Measurements from ENCODE around the gene TIE1. TPM values are rescaled to one million over a fixed set of nuclear protein-coding genes. Genes with fewer than 3 reads are reported as not detected.

The TIE1 gene
- total and polyA plus RNA-seq, 9 of the 15 experiments (the other 6 are each of a cell fraction or from before 2014, with no cell fraction given) = 0.07 to 0.49 (median 0.14) TPM; not detected in 4

DNA sequence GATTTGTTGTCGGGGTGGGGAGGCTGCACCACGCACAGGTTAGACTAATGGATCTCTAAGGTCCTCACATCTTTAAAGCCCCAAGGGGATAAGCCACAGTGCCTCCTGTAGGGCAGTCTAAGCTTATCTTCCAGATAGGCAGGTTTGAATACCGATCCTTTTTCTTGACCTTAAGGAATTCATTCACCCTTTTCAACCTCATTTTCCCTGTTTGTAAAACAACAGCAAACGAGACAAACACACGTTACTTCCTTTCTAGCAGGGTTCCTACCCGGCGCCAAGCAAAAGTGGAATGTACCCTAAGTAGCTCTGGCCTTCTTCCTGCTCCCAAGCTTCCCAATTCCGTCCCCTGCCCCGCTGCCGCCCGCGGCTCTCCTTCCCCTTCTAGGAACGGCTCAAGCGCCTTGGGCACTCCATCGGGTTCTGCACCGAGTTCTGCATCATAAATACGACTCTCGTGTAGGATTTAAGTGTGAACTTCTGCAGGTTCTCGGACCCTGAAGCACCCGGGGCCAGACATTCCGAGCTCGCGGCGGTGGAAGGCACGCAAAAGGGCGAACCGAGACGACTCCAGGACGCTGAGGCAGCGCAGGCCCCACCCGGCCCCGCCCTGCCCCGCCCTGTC lies 57.5 kb downstream of the TIE1 start (continued):
- TF ChIP-seq ESRRA (IDR thresholded peaks at IDR 0.05; ENCODE audit: borderline replicate concordance, low read depth) = 0 out of 2 replicates have a peak, but pooled peaks have one; percentile 24

DNA sequence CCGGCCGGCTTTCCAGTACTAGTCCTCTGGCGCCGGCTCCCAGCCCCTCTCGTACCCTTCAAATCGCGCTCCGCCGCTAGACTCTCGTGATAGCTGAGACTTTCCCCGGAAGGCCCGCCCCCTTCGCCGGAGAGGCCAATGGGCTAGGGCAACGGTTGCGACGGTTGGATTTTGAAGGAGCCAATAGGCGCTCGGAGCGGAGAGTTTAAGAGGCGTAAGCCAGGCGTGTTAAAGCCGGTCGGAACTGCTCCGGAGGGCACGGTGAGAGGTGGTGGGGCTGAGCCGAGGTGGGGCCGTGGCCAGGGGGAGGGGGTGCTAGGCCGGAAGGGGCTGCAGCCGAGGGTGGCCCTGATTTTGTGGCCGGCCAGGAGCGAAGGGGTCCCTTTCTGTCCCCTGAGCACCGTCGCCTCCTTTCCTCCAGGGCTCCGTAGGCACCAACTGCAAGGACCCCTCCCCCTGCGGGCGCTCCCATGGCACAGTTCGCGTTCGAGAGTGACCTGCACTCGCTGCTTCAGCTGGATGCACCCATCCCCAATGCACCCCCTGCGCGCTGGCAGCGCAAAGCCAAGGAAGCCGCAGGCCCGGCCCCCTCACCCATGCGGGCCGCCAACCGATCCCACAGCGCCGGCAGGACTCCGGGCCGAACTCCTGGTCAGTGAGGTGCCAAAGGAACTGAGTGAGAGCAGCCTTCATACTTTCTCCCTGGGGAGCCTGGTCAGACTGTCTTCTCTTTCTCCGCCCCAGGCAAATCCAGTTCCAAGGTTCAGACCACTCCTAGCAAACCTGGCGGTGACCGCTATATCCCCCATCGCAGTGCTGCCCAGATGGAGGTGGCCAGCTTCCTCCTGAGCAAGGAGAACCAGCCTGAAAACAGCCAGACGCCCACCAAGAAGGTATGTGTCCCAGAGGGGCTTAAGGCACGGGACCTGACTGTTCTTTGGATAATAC lies 58.2 kb downstream of the TIE1 start, which contains the start of gene CDC20:
Gene CDC20 (plus strand): TSS at position 236 of the 948 bp plus-strand sequence. CDS start 235 bp downstream, at position 471.
- WGBS (ENCODE audit: insufficient coverage, low coverage, missing lambda C conversion rate) = 1% methylated on average over 58 of the region's 59 CpGs
- TF ChIP-seq ETV1 (tag; conservative IDR thresholded peaks at IDR 0.05; ENCODE audit: low read depth) = peak; percentile 50
- TF ChIP-seq HDAC3 (IDR thresholded peaks at IDR 0.05; ENCODE audit: borderline replicate concordance, partially characterized antibody) = peak; percentile 28
- TF ChIP-seq, protein P1, sequence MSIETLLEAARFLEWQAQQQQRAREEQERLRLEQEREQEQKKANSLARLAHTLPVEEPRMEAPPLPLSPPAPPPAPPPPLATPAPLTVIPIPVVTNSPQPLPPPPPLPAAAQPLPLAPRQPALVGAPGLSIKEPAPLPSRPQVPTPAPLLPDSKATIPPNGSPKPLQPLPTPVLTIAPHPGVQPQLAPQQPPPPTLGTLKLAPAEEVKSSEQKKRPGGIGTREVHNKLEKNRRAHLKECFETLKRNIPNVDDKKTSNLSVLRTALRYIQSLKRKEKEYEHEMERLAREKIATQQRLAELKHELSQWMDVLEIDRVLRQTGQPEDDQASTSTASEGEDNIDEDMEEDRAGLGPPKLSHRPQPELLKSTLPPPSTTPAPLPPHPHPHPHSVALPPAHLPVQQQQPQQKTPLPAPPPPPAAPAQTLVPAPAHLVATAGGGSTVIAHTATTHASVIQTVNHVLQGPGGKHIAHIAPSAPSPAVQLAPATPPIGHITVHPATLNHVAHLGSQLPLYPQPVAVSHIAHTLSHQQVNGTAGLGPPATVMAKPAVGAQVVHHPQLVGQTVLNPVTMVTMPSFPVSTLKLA (conservative IDR thresholded peaks at IDR 0.05) = peak; percentile 67 to 87
- TF ChIP-seq, protein P2, sequence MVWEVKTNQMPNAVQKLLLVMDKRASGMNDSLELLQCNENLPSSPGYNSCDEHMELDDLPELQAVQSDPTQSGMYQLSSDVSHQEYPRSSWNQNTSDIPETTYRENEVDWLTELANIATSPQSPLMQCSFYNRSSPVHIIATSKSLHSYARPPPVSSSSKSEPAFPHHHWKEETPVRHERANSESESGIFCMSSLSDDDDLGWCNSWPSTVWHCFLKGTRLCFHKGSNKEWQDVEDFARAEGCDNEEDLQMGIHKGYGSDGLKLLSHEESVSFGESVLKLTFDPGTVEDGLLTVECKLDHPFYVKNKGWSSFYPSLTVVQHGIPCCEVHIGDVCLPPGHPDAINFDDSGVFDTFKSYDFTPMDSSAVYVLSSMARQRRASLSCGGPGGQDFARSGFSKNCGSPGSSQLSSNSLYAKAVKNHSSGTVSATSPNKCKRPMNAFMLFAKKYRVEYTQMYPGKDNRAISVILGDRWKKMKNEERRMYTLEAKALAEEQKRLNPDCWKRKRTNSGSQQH (CRISPR knock-in tag; IDR thresholded peaks at IDR 0.05) = peak; percentile 53; the same call in 1 of the 2 replicates
- TF ChIP-seq, protein P3, sequence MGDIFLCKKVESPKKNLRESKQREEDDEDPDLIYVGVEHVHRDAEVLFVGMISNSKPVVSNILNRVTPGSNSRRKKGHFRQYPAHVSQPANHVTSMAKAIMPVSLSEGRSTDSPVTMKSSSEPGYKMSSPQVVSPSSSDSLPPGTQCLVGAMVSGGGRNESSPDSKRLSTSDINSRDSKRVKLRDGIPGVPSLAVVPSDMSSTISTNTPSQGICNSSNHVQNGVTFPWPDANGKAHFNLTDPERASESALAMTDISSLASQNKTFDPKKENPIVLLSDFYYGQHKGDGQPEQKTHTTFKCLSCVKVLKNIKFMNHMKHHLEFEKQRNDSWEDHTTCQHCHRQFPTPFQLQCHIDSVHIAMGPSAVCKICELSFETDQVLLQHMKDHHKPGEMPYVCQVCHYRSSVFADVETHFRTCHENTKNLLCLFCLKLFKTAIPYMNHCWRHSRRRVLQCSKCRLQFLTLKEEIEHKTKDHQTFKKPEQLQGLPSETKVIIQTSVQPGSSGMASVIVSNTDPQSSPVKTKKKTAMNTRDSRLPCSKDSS (IDR thresholded peaks at IDR 0.05; ENCODE audit: low read depth, partially characterized antibody) = no peak
- TF ChIP-seq, protein P4, sequence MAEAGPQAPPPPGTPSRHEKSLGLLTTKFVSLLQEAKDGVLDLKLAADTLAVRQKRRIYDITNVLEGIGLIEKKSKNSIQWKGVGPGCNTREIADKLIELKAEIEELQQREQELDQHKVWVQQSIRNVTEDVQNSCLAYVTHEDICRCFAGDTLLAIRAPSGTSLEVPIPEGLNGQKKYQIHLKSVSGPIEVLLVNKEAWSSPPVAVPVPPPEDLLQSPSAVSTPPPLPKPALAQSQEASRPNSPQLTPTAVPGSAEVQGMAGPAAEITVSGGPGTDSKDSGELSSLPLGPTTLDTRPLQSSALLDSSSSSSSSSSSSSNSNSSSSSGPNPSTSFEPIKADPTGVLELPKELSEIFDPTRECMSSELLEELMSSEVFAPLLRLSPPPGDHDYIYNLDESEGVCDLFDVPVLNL (CRISPR knock-in tag; IDR thresholded peaks at IDR 0.05; ENCODE audit: low read depth) = peak; percentile 95
- no peak for TF ChIP-seq RB1 (IDR thresholded peaks at IDR 0.05; ENCODE audit: low read depth)
- TF ChIP-seq LCOR (CRISPR knock-in tag; IDR thresholded peaks at IDR 0.05) = peak; percentile 90
- 0 out of 2 replicates have a peak, but pooled peaks have one; percentile 59 for TF ChIP-seq NR2F6 (CRISPR knock-in tag; IDR thresholded peaks at IDR 0.05)

More for the DNA sequence above, 58.2 kb downstream of the TIE1 start, which contains the start of gene CDC20:
- in situ Hi-C loops (cut with MboI) = no loop called here
- Histone ChIP-seq H2AFZ (ENCODE audit: low read depth, low read length) (peak within 1 kb of the TSS; percentile 95), H3K4me1 (replicated peaks in 1 of 2; ENCODE audit: control insufficient read depth in 2 of 2, insufficient read depth in 2 of 2, low read length in 2 of 2) (peaks cover 25 to 36% of the 10 kb centered on the region in 2 experiments), H3K4me2 (ENCODE audit: insufficient read depth, low read length) (peak within 1 kb of the TSS; percentile 95), H3K27ac (ENCODE audit: extremely low read depth, low read depth, low read length) (peak within 1 kb of the TSS; percentile 90), H3K79me2 (ENCODE audit: control insufficient read depth, insufficient read depth, low read length) (peaks cover 32% of the 10 kb centered on the region), H3K36me3 (ENCODE audit: control insufficient read depth, insufficient read depth, low read length) (peaks cover 47% of the 10 kb centered on the region), H4K20me1 (replicated peaks; ENCODE audit: control insufficient read depth, insufficient read depth, low read length) (no peaks in the 10 kb centered on the region; the same call in 1 of the 2 replicates), H3K9me1 (ENCODE audit: control insufficient read depth, insufficient read depth, low read length) (peaks cover 5% of the 10 kb centered on the region), H3K9me3 (replicated peaks; ENCODE audit: control insufficient read depth, insufficient read depth, low read depth, low read length) (no peaks in the 10 kb centered on the region), H3K4me3 (peak within 1 kb of the TSS; percentile 83), H3K27me3 (ENCODE audit: control insufficient read depth in 2 of 2, insufficient read depth in 2 of 2, low read length in 2 of 2) (no peaks in the 10 kb centered on the region), H3K9ac (ENCODE audit: insufficient read depth in 1 of 2, low read depth in 2 of 2, low read length in 2 of 2) (peak within 1 kb of the TSS; percentile 93 to 99)
- ChIA-PET POLR2A (interaction anchor here (0.5 to 2.9 kb wide), 24 partner anchors 9 to 1277 kb away, joined by 3 to 17 read pairs (median 4); partner anchors contain the start of genes ELOVL1 and MED8), CTCF (ENCODE audit: low intra/inter-chr PET ratio) (interaction anchor here (0.6 to 1.7 kb wide), 3 partner anchors 121 to 132 kb away, joined by 3 to 9 read pairs (median 4); no protein-coding TSS in a partner anchor)
- ATAC-seq (peak; percentile 97), FAIRE-seq (peak; percentile 93), DNase-seq (ENCODE audit: extremely low read depth in 1 of 4, low spot score in 3 of 4) (peak; percentile 97 to 100 (median 98))
- TSS peak; percentile 76 for BruUV-seq (replicated peaks)
- intact Hi-C loops (cut with micrococcal nuclease) = loop anchor here (1.0 to 2.0 kb wide), 3 partner anchors 55 to 132 kb away; no protein-coding TSS in a partner anchor
